Nucleus accumbens (tissue), 56 donors: ENCODE results near the gene CA7.

ENCODE experiments used
- DNase-seq, 56 donors: peaks; one replicate each; lab custom pipeline; 2025; lab: John Stamatoyannopoulos, UW

CA7 gene

DNA sequence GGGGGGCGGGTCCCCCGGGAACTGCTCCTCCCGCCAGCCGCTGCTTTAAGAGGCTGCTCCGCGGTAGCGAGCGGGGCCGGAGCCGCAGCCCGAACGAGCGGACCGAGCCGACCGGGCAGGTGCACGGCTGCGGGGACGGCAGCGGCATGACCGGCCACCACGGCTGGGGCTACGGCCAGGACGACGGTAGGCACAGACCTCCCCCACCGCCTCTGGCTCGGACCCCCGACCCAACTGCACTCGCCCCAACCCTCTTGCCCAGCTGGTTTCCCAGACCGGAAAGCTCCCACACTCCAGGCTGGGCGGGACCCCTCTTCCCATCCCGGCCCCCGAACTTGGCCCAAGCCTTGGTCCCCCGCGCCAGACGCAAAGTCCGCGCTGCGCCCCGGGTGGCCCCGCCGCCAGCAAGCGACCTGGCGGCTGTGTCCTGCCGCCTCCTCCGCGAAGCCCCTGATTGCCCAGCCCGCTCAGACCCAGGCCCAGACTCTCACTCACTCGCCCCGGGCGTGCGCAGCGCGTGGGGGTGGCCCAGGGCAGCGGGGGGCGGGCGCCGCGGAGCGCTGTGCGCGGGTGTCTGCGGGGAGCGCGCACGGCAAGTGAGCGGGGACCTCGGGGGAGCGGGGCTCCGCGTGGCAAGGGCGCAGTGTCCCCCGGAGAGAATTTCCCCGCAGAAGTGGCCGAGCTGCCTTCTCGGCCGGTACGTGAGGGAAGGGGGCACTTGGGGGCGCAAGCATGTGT, at the start of gene CA7:
CA7 (plus strand) TSS at position 73 of the 738 bp plus-strand sequence; CDS start at position 147, 74 bp downstream.
- peak in 3 of 56 donors; percentile 11 to 41 (median 36) for DNase-seq

DNA sequence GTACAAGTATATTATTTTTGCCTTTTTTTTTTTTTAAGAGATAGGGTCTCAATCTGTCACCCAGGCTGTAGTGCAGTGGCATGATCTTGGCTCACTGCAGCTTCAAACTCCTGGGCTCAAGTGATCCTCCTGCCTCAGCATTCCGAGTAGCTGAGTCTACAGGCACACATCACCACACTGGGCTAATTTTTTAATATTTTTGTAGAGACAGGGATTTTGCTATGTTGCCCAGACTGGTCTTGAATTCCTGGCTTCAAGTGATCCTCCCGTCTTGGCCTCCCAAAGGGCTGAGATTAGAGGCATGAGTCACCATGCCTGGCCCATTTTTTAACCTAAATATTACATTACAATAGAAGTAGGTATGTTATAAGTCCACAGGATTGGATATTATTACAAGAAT, 46.1 kb upstream of the CA7 start:
- no peak for DNase-seq

DNA sequence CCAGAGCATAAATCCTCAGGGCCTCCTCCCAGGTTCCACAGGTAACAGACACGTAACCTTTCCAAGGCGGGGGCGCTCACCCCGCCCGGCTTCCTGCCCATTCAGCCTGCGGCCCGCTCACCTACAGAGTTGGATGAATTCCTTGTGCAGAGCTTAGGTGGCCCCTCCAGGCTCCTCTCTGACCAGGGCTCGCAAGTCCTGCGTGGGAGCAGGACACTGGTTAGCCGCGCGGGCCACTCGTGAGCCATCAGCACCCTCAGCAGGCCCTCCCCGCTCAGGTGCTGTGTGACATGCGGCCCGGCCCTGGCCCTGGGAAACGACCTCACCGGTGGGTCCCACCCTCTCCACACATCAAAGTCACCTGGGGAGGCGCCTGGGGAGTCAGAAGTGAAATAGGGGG, 43.4 kb upstream of the CA7 start:
- DNase-seq, result no peak

DNA sequence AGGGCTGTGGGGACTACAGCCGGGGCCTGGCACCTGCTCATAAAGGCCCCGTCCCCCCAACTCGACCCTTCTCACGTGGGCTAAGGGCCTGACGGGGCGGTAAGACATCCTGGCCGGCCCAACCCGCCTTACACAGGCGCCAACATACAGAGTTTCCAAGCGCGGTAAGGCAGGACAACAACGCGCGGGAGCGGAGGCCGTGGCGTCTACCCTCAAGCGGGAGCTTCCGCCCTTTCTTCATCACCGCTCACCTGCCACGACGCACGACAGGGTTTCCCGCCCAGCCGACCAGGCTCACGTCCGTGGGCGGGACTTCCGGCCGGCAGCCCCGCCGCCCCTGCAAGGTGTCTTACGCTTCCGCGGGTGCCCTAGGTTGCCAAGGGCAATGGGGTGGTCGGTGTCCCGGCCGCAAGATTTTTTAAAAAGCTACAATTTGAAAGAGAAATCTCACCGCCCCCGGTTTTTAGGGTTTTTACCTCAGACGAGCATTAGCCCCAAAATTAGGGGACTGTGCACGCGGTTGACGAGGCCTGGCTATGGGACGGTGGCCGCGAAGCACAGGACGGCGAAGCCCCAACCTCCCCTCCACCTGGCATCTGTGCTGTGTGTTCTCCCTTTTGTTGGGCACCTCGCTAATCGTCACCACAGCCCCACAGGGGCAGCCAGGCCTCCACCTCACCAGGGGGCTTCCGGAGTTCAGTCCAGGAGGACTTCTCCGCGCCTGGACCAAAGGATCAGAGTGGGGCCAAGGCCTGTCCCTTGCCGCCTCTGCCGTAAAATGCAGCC, 42.7 kb upstream of the CA7 start, which contains the start of gene TERB1:
TERB1 (minus strand) TSS at position 265 of the 786 bp plus-strand sequence. CDS start 4,786 bp downstream, outside the sequence.
- no peak for DNase-seq

DNA sequence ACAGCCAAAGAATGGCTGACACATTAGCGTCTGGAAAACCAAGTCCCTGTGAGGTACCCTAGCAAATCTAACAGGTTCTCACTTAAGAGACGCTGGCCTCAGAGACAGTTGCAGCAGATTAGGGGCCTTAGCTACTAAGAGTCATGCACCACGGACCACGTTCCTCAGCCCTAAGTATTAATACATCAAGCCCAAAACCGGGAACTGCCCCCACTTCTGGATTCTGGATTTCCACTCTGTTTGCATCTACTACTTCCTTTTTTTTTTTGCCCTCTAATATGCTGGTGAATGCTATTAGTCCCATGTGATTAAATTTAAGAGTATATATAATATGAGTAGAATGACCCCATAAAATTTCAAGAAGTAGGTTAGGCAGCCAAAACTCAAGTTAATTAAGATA, 42.1 kb upstream of the CA7 start:
- no peak for DNase-seq

DNA sequence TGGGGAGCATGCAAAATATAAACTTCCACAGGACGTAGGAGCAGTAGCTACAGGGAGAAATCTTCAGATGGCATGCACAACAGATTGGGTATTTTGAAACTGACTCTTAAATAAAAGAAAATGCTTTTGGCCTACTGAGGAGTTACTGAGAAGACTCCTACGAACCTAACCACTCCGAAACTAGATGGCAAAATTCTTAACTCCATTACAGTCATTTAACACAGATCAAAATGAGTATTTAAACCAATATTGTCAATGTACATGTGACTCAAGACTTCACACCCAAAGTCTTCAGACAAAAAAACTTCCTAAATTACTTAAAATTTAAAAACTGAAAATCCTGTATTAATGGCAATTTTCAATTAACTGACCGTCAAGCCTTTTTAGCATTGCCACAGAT, 34.4 kb upstream of the CA7 start:
- DNase-seq, result no peak

DNA sequence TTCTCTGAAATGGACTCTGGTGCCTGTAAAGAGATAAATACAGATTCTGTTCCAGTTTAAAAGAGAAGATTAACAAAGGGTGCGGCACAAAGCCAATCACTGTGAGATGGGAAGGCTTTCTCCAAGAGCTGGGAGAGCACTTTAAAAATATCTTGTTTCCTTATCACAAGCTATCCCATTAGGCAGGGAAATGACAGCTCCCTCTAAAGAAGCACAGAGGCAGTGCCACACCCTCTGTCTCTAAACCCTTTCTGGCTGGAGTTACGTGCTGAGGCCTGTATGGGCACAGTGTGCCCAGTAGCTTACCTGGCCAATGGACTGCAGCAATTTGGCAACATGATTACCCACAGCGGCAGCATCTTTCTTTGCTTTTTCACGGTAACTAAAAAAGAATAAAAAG, 33.8 kb upstream of the CA7 start:
- DNase-seq, result no peak

DNA sequence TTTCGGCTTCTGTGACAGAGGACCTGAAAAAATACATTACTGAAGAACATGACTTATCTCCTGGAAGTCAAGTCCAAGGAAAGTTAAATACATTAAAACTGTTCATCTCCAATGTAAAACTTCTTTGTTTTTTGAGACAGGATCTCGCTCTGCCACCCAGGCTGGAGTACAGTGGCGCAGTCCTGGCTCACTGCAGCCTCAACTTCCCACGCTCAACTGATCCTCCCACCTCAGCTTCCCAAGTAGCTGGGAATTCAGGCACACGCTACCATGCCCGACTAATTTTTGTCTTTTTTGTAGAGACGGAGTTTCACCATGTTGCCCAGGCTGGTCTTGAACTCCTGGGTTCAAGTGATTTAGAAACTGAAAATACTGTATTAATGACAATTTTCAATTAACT, 33.2 kb upstream of the CA7 start:
- no peak for DNase-seq

DNA sequence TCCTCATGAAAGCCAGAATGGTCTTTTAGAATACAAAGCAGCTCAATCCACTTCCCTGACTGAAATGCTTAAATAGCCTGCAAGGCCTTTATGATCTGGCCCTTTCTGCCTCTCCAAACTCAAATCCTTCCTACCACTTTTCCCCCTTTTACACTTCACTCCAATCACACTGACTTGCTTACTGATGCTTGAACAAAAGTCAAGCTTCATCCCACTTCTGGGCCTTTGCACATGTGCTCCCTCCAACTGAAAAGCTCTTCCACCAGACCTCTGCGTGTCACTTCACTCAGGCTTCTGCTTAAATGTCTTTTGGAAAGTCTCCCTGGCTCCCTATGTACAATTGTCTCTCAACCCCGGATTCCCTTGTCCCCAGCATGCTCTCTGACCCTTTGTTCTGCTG, 29.5 kb upstream of the CA7 start:
- DNase-seq, result no peak

DNA sequence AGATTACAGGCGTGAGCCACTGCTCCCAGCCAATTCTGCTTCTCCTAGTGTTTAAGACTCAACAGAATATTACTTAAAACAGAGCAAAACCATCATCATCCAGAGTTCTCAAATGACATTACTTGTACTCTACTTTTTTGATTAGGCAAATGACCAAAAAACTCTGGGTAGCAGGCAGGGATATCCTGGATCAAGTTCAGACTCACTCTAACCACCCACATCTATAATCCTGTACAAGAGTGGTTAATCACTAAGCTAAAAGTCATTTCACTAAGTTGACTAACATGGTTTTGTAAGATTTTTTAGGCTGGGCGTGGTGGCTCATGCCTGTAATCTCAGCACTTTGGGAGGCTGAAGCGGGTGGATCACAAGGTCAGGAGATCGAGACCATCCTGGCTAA, 20.2 kb upstream of the CA7 start:
- no peak for DNase-seq

DNA sequence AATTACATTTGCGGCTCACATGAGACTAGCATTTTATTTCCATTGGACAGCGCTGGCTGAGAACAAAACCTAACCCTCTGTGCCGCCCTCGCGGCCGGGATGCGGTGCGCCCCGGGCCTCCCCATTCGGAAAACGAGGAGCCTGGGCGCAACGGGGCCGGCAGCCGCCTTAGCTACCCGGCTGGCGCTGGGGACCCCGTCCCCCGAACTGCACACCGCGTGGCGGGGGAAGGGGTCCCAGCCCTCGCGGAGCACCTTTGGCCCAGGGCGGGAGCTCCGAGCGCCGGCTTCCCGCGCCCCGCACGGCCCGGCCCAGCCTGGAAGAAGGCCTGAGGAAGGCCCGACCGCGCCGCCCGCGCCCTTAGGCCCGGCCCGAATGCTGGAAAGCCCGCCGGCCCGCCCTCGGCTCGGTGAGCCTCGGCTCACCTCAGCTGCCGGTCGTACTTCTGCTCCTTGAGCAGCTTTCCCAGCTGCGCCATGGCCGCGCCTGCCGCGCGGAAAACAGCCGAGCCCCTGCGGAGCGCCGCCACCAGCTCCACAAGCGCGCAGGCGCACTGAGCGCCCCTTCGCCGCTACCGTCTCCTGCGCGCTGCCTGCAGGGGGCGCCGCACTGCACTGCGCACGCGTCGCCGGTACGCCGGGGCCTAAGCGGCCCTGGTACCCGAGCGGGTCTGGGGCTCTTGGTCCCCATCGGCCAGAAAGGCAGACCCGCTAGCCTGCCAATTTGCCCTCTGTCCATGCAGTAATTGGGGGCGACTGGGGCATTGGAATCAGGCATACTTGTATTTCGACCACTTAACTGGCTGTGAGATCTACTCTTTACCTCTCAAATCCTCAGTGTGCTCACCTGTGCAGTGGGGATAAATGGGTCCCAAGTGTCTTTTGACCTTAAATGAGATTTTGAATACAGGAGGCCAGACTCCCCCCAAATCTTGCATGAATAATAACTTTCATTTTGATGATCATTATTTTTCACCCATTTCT, 13.5 kb upstream of the CA7 start, which contains the start of gene NAE1:
NAE1 (minus strand) TSS at position 555 of the 983 bp plus-strand sequence; CDS start at position 478, 77 bp downstream.
- DNase-seq, result peak in 53 of 56 donors; percentile 19 to 89 (median 76)

DNA sequence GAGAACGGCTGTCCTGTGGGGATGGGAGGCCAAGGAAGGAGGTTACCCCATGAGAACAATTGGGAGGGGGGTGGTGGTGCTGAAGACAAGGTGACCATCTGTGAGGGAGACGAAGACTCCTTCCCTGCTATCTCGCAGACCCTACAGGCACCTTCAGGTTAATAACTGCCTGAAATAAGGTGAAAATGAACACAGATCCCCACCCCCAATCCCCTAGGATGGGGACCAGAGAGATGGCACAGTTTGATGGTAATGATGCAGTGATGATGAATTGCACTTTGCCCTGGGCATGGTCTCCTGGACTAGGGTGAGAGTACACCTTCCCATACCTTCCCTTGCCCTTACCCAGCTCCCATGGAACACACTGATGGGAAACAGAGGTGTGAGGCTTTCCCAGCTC, 12.0 kb upstream of the CA7 start:
- DNase-seq, result no peak

DNA sequence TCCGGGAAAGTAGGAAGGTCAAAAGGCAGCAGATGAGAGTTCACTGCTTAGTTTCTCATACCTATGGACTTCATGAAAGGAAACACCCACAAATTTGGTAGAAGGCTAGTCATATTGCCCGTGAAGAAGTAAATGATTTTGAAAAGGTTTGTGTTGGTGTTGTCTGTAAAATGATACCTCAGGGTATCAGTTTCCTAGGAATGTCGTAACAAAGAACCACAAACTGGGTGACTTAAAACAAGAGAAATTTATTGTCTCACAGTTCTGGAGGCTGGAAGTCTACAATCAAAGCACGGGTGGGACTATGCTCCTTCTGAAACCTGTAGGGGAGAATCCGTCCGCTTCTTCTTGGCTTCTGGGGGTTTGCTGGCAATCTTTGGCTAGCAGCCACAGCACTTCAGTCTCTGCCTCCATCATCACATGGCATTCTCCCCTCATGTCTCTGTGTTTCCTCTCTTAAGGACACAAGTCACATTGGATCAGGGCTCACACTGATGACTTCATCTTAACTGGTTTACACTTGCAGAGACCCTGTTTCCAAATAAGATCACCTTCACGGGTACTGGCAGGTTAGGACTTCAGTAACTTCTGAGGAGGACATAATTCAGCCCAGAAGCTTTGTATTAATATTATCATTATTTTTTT, 11.4 kb upstream of the CA7 start:
- DNase-seq, result no peak

DNA sequence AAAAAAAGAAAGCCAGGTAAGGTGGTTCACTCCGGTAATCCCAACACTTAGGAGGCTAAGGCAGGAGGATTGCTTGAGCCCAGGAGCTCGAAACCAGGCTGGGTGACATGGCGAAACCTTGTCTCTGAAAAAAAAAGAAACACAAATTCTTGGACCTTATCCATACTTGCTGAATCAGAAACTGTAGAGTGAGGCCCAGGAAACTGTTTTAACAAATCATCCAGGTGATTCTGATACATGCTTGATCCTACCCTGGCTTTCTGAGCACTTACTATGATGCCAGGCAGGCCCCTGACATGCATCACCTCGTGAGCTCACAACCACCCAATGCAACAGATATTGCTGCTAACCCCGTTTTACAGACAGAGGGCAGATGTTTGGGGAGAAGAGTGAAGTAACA, 9.5 kb upstream of the CA7 start:
- DNase-seq, result no peak

DNA sequence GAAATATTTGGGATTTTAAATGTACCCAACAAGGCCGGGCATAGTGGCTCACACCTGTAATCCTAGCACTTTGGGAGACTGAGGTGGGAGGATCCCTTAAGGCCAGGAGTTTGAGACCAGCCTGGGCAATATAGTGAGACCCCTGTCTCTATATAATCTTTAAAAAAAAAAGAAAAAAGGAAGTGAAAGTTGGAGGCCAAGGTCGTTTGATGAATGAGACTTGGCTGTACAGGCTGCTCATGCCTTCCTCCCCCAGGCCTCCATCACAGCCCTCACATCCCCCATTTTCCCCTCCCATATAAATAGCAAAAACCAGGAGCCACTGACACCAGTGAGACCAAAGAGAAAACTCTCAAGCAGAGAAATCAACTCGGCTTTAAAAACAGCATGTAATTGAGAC, 3.3 kb upstream of the CA7 start:
- DNase-seq, result no peak

DNA sequence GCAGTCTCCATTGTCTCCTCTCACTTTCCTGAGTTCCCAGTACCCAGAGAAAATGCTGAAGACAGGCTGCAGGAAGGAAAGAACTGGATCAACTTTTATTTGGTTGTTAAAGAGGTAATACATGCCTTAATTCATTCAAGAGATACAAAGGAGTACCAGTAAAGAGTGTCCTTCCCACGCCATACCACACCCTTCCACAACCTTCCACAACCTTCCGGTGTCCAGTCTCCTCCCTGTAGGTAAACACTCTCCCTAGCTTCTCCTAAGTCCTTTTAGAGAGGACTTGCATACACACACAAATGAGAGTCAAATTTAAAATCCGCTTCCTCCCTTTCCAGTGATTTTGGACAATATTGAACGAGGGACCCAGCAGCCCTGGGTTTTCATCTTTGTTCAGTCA, 2.8 kb upstream of the CA7 start:
- DNase-seq, result no peak

DNA sequence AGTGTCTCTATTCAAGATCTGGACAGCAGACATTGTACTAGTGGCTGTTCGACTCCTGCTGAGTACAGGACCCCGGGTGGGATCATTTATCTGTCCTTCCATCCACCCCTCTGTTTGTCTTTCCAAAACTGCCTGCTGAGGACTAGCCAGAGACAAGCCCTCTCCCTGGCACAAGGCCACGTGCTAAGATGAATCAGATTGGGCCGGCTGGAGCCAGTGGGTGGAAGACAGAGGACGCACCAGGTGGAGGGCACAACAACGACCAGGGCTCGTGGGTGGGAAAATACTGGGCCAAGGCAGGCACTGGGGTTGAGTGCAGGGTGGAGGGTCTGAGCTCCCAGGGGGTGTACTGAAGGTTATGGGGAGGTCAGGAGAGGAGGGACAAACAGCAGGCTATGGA, 1.4 kb upstream of the CA7 start:
- no peak for DNase-seq

DNA sequence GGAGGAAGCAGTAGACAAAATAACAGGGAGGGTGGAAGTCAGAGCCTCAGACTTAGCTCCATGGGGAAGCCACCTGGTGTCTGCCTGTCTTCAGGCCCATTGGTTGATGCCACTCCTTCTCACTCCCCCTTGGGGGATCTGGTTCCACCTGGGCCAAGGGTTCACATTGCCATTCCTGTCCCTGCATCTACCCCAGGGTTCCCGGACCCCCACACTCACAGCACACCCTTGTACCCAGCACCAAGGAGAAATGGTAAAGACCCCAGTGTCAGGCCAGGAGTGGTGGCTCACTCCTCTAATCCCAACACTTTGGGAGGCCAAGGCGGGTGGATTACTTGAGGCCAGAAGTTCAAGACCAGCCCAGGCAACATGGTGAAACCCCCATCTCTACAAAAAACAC, 1.0 kb upstream of the CA7 start:
- DNase-seq, result no peak

DNA sequence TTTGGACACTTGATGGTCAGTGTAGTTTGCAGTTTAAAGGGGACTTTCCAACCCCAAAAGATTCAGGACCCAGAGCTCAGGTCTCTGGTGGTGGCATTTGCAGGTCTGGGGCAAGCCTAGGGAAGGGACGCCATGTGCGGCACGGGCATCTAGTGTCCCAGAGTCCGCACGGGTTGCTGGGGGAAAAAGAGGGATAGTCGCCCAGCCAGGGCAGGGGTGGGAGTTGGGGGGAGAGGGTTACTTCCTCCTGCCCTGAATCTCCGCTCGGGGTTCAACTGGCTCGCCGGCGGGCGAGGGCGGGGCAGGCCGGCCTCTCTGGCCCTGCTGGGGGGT, 239 bp upstream of the CA7 start:
- no peak for DNase-seq

DNA sequence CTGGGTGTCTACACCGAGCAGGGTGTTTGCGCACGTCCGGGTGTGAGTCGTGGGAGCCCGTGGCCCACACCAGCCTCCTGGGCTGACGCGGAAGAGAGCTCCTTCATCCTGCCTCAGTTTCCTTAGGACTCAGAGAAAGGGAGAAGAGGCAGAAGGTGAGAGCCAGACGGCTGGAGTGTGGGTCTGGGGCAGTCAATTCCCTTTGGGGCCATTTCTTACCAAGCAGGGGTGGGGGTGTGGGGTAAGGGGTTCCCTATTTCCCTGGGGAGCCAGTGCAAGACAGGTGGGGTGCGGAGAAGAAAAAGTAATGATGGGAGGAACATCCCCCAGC, 831 bp downstream of the CA7 start:
- no peak for DNase-seq
